ENCODE measurements around the gene GNAT2. TPM values are rescaled to one million over a fixed set of nuclear protein-coding genes. Genes with fewer than 3 reads are reported as not detected.

The GNAT2 gene
- total RNA-seq, 1 experiment from 2014 or later = not detected

DNA sequence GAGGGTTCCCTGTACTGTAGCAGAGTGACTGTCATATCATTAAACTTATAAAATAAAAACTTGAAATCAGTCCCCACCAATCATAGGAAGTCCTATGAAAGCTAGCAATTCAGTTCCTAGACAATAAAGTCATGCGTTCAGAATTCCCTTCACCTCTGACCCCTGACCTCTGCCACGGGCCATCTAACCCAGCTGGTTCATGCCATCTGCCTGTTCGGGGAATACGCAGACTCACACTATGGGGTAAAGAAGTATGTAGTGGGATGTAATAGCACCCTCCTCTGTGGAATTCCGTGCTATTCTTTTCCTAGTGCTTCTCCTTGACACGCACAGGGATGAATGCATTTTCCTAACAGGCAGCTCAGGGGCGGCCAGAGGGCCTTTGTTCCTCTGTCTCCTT lies 38.6 kb upstream of the GNAT2 start:
- BruUV-seq (replicated peaks) = no TSS peak
- TF ChIP-seq, protein P1, sequence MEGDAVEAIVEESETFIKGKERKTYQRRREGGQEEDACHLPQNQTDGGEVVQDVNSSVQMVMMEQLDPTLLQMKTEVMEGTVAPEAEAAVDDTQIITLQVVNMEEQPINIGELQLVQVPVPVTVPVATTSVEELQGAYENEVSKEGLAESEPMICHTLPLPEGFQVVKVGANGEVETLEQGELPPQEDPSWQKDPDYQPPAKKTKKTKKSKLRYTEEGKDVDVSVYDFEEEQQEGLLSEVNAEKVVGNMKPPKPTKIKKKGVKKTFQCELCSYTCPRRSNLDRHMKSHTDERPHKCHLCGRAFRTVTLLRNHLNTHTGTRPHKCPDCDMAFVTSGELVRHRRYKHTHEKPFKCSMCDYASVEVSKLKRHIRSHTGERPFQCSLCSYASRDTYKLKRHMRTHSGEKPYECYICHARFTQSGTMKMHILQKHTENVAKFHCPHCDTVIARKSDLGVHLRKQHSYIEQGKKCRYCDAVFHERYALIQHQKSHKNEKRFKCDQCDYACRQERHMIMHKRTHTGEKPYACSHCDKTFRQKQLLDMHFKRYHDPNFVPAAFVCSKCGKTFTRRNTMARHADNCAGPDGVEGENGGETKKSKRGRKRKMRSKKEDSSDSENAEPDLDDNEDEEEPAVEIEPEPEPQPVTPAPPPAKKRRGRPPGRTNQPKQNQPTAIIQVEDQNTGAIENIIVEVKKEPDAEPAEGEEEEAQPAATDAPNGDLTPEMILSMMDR (IDR thresholded peaks at IDR 0.05; ENCODE audit: unreplicated experiment) = no peak
- intact Hi-C loops (cut with micrococcal nuclease; ENCODE audit: unreplicated experiment) = no loop called here
- Mint-ChIP-seq H3K4me3 (ENCODE audit: low read depth, unreplicated experiment) (no peak overlapping the region), H3K27ac (ENCODE audit: unreplicated experiment) (no peak overlapping the region), H3K27me3 (ENCODE audit: unreplicated experiment) (no peaks in the 10 kb centered on the region), H3K4me1 (ENCODE audit: low read depth, unreplicated experiment) (peaks cover 32% of the 10 kb centered on the region), H3K9me3 (ENCODE audit: low read depth, unreplicated experiment) (no peaks in the 10 kb centered on the region), H3K36me3 (ENCODE audit: insufficient read depth, unreplicated experiment) (peaks cover 25% of the 10 kb centered on the region)
- no peak for DNase-seq
- CTCF ChIA-PET = no interaction called here

DNA sequence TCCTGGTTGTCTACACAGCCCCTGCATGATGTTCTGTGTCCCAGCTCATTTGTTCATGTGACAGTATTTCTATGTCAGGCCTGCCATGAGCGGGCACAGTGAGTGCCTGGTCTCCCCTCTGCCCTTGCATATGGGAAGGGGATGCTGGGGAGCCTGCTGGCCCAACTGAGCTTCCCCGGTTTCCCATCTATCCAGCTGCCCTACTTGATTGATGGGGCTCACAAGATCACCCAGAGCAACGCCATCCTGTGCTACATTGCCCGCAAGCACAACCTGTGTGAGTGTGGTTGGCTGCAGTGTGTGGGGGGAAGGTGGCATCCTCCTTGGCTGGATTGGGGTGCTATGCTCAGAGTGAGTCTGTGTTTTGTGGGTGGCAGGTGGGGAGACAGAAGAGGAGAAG lies 38.0 kb upstream of the GNAT2 start:
- no peak for DNase-seq
- no TSS peak for BruUV-seq (replicated peaks)
- CTCF ChIA-PET = no interaction called here
- Mint-ChIP-seq H3K4me1 (ENCODE audit: low read depth, unreplicated experiment) (peaks cover 32% of the 10 kb centered on the region), H3K27me3 (ENCODE audit: unreplicated experiment) (no peaks in the 10 kb centered on the region), H3K4me3 (ENCODE audit: low read depth, unreplicated experiment) (no peak overlapping the region), H3K9me3 (ENCODE audit: low read depth, unreplicated experiment) (no peaks in the 10 kb centered on the region), H3K36me3 (ENCODE audit: insufficient read depth, unreplicated experiment) (peaks cover 25% of the 10 kb centered on the region), H3K27ac (ENCODE audit: unreplicated experiment) (no peak overlapping the region)
- TF ChIP-seq, protein P1 (IDR thresholded peaks at IDR 0.05; ENCODE audit: unreplicated experiment) = no peak
- intact Hi-C loops (cut with micrococcal nuclease; ENCODE audit: unreplicated experiment) = no loop called here

DNA sequence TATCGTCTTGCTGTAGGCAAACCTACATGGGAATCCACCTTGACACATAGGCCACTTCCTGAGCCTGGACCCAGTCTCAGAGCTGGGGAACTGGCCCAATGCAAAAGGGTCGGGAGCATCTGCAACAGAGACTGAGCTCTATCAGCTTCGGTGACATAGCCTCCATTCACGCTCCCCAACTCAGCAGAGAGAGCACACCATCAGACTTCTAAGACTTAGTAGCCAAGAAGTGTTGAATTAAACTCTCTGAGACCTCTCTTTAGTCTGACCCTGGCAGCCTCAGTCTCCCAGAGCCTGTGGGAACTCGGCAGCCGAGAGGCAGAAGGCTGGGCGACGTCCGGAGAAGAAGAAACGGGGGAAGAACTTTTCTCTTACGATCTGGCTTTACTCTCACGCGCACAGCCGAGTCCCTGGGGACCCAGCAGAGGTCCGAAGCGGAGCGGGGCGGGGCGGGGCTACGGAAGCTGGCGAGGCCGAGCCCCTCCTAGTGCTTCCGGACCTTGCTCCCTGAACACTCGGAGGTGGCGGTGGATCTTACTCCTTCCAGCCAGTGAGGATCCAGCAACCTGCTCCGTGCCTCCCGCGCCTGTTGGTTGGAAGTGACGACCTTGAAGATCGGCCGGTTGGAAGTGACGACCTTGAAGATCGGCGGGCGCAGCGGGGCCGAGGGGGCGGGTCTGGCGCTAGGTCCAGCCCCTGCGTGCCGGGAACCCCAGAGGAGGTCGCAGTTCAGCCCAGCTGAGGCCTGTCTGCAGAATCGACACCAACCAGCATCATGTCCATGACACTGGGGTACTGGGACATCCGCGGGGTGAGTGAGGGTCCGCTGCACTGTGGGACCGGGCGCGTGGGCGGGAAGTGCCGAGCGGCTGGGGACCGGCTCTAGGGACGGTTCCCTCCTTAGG lies 36.5 kb upstream of the GNAT2 start, which contains the start of gene GSTM4:
Gene GSTM4 (plus strand): TSS at position 485 of the 905 bp plus-strand sequence. CDS start 291 bp downstream, at position 776.
- DNase-seq = peak; percentile 65
- intact Hi-C loops (cut with micrococcal nuclease; ENCODE audit: unreplicated experiment) = no loop called here
- CTCF ChIA-PET = interaction anchor here (0.6 to 1.6 kb wide), 4 partner anchors 10 to 16 kb away, joined by 3 to 7 read pairs (median 5); no protein-coding TSS in a partner anchor
- Mint-ChIP-seq H3K4me1 (ENCODE audit: low read depth, unreplicated experiment) (peaks cover 36% of the 10 kb centered on the region), H3K36me3 (ENCODE audit: insufficient read depth, unreplicated experiment) (peaks cover 25% of the 10 kb centered on the region), H3K27me3 (ENCODE audit: unreplicated experiment) (no peaks in the 10 kb centered on the region), H3K9me3 (ENCODE audit: low read depth, unreplicated experiment) (no peaks in the 10 kb centered on the region), H3K4me3 (ENCODE audit: low read depth, unreplicated experiment) (peak within 1 kb of the TSS; percentile 86), H3K27ac (ENCODE audit: unreplicated experiment) (no peak within 1 kb of the TSS)
- no TSS peak for BruUV-seq (replicated peaks)
- TF ChIP-seq, protein P1 (IDR thresholded peaks at IDR 0.05; ENCODE audit: unreplicated experiment) = no peak

DNA sequence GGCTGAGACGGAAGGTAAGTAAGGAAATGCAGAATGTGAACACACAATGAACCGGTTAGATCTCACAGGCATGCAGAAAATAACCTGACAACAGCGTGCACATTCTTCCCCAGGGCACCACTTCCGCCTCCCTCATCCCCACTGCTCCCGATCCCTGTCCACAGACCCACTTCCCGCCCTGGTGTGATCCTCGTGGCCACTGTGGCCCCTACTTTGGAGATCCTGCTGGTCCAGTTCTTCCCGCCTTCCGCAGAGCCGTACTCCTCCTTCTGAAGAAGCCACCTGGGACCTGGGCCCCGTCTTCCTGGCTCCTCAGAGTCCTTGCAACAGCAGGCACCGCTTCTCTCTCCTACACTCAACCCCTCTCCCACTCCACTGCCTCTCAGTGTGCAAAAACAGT lies 35.1 kb upstream of the GNAT2 start:
- no TSS peak for BruUV-seq (replicated peaks)
- peaks cover 25% of the 10 kb centered on the region for H3K36me3 Mint-ChIP-seq (ENCODE audit: insufficient read depth, unreplicated experiment)
- H3K27me3 Mint-ChIP-seq (ENCODE audit: unreplicated experiment) = no peaks in the 10 kb centered on the region
- no peaks in the 10 kb centered on the region for H3K9me3 Mint-ChIP-seq (ENCODE audit: low read depth, unreplicated experiment)
- intact Hi-C loops (cut with micrococcal nuclease; ENCODE audit: unreplicated experiment) = no loop called here
- CTCF ChIA-PET = no interaction called here
- no peak overlapping the region for H3K4me3 Mint-ChIP-seq (ENCODE audit: low read depth, unreplicated experiment)
- H3K4me1 Mint-ChIP-seq (ENCODE audit: low read depth, unreplicated experiment) = peaks cover 35% of the 10 kb centered on the region
- TF ChIP-seq, protein P1 (IDR thresholded peaks at IDR 0.05; ENCODE audit: unreplicated experiment) = no peak
- no peak for DNase-seq
- no peak overlapping the region for H3K27ac Mint-ChIP-seq (ENCODE audit: unreplicated experiment)
